Neural cell (in vitro differentiated cells): ENCODE data around the gene IMMP2L.

Experiments
- CTCF ChIP-seq: fragments of 450-650 bp; IDR thresholded peaks from 2 replicates; pipeline ENCODE4 v1.5.1; 2014; ENCODE audit warnings: antibody characterized with exemption, mild to moderate bottlenecking, moderate library complexity; ENCODE audit not compliant: poor library complexity, severe bottlenecking
- EP300 ChIP-seq: fragments of 450-650 bp; conservative IDR thresholded peaks from 2 replicates; pipeline ENCODE4 v1.6.1; 2014; ENCODE audit warnings: antibody characterized with exemption, mild to moderate bottlenecking, moderate library complexity; ENCODE audit not compliant: poor library complexity, severe bottlenecking
- EZH2 ChIP-seq: fragments of 200-600, 300-800 bp; shearing (Covaris generic), sonication (generic); IDR thresholded peaks from 2 replicates; pipeline ENCODE4 v1.6.1; 2014; ENCODE audit warnings: antibody characterized with exemption, low read length, borderline replicate concordance, mild to moderate bottlenecking; ENCODE audit not compliant: insufficient read depth, poor library complexity, severe bottlenecking
- RAD21 ChIP-seq: fragments of 450-650 bp; conservative IDR thresholded peaks from 2 replicates; pipeline ENCODE4 v1.6.1; 2014; ENCODE audit warnings: antibody characterized with exemption, mild to moderate bottlenecking, moderate library complexity
- REST ChIP-seq: IDR thresholded peaks from 2 replicates; pipeline ENCODE4 v1.6.1; 2012; ENCODE audit warnings: borderline replicate concordance
- TAF1 ChIP-seq: IDR thresholded peaks from 2 replicates; pipeline ENCODE4 v1.6.1; 2012; ENCODE audit warnings: low read depth

GRCh38 chr7:110675383-110676103 is 886.7 kb downstream of the IMMP2L start:
- no peak for TF ChIP-seq RAD21
- no peak for TF ChIP-seq CTCF
- no peak for TF ChIP-seq TAF1
- no peak for TF ChIP-seq EZH2
- TF ChIP-seq EP300: no peak
- no peak for TF ChIP-seq REST
